Esophagus mucosa (tissue), 1 donor: ENCODE measurements around the gene SMIM33. TPM values are rescaled to one million over a fixed set of nuclear protein-coding genes. Genes with fewer than 3 reads are reported as not detected.
"Not testable (repeated sequence)": the region's sequence is repeated elsewhere in the genome, so short reads cannot be mapped to it uniquely, and the experiment has no call there.

Experiments used
- ATAC-seq: fragments of 200-7000 bp; cut with Tn5 transposase; one replicate; pipeline ENCODE4 v1.9.1; 2020
- total RNA-seq: library from RNA; stranded (reverse); gene quantifications from one replicate; pipeline ENCODE4 v1.2.4, GENCODE V29; 2023
- donor health status: DM: yes; HTN: yes; CAD: no.

The SMIM33 gene
- total RNA-seq, 1 donor from 2014 or later = not detected

- ATAC-seq = peak; percentile 79
Measured at GRCh38 chr5:139482050-139482889, 11.5 kb downstream of the SMIM33 start, which contains the start of gene STING1. STING1 (minus strand) TSS chr5:139482758; CDS start chr5:139481704, 1,054 bp downstream.

- not testable (repeated sequence) for ATAC-seq
Measured at GRCh38 chr5:139482890-139483208, 12.0 kb downstream of the SMIM33 start.

GRCh38 chr5:139486201-139486600, 15.4 kb downstream of the SMIM33 start:
- no peak for ATAC-seq

GRCh38 chr5:139488260-139488659, 17.5 kb downstream of the SMIM33 start:
- ATAC-seq = no peak

- no peak for ATAC-seq
Measured at GRCh38 chr5:139492700-139493192, 21.9 kb downstream of the SMIM33 start.

GRCh38 chr5:139494256-139494655, 23.5 kb downstream of the SMIM33 start:
- peak; percentile 62 for ATAC-seq

GRCh38 chr5:139494832-139495231, 24.0 kb downstream of the SMIM33 start:
- peak; percentile 76 for ATAC-seq

- peak; percentile 71 for ATAC-seq
Measured at GRCh38 chr5:139495638-139496435, 25.0 kb downstream of the SMIM33 start.

- no peak for ATAC-seq
Measured at GRCh38 chr5:139501381-139501780, 30.6 kb downstream of the SMIM33 start.

GRCh38 chr5:139503036-139503817, 32.4 kb downstream of the SMIM33 start:
- ATAC-seq = not testable (repeated sequence)

GRCh38 chr5:139503879-139504278, 33.1 kb downstream of the SMIM33 start:
- not testable (repeated sequence) for ATAC-seq

- ATAC-seq = not testable (repeated sequence)
Measured at GRCh38 chr5:139504722-139505121, 33.9 kb downstream of the SMIM33 start.

GRCh38 chr5:139512786-139513390, 42.1 kb downstream of the SMIM33 start:
- ATAC-seq = no peak

GRCh38 chr5:139513434-139513833, 42.6 kb downstream of the SMIM33 start:
- peak; percentile 83 for ATAC-seq

GRCh38 chr5:139513852-139514485, 43.2 kb downstream of the SMIM33 start:
- ATAC-seq = peak; percentile 5

GRCh38 chr5:139514486-139514856, 43.7 kb downstream of the SMIM33 start:
- ATAC-seq = peak; percentile 69

- peak; percentile 89 for ATAC-seq
Measured at GRCh38 chr5:139517683-139518564, 47.1 kb downstream of the SMIM33 start.
